GM18517 (cell line): Measurements from ENCODE around the gene RFXANK.
"Not testable (repeated sequence)": the region's sequence is repeated elsewhere in the genome, so short reads cannot be mapped to it uniquely, and the experiment has no call there.

Experiments used
- ATAC-seq: cut with Tn5 transposase; IDR thresholded peaks from one replicate; pipeline ENCODE4 v1.9.1; 2021; ENCODE audit warnings: mild to moderate bottlenecking, moderate library complexity; ENCODE audit not compliant: unreplicated experiment

Gene RFXANK

GRCh38 chr19:19169236-19170052 is 22.6 kb upstream of the RFXANK start:
- ATAC-seq: peak; percentile 18

- peak; percentile 59 for ATAC-seq
These were observed 21.8 kb upstream of the RFXANK start, which contains the start of gene MEF2B for GRCh38 chr19:19170053-19170872. Gene MEF2B (minus strand): TSS chr19:19170263. CDS start chr19:19150735, 19,528 bp downstream.

- ATAC-seq: no peak
These were observed 21.0 kb upstream of the RFXANK start for GRCh38 chr19:19170873-19171672.

GRCh38 chr19:19171821-19172532 is 20.1 kb upstream of the RFXANK start:
- no peak for ATAC-seq

- ATAC-seq: not testable (repeated sequence)
These were observed 18.8 kb upstream of the RFXANK start for GRCh38 chr19:19173243-19173642.

GRCh38 chr19:19176950-19177349 is 15.1 kb upstream of the RFXANK start:
- ATAC-seq: no peak

GRCh38 chr19:19179548-19180441 is 12.3 kb upstream of the RFXANK start:
- no peak for ATAC-seq

GRCh38 chr19:19181488-19181998 is 10.5 kb upstream of the RFXANK start:
- ATAC-seq: no peak

- ATAC-seq: no peak
These were observed 6.0 kb upstream of the RFXANK start for GRCh38 chr19:19185853-19186740.

GRCh38 chr19:19186742-19187141 is 5.3 kb upstream of the RFXANK start:
- ATAC-seq: no peak

- ATAC-seq: peak; percentile 1
These were observed 335 bp upstream of the RFXANK start for GRCh38 chr19:19191768-19192077.

GRCh38 chr19:19192910-19193423 is 909 bp downstream of the RFXANK start:
- ATAC-seq: no peak

- no peak for ATAC-seq
These were observed 1.9 kb downstream of the RFXANK start for GRCh38 chr19:19193926-19194325.

GRCh38 chr19:19201697-19202630 is 9.9 kb downstream of the RFXANK start:
- ATAC-seq: no peak

- ATAC-seq: no peak
These were observed 10.6 kb downstream of the RFXANK start for GRCh38 chr19:19202707-19203011.

- peak; percentile 69 for ATAC-seq
These were observed 11.2 kb downstream of the RFXANK start, which contains the start of gene NR2C2AP for GRCh38 chr19:19203012-19203856. Gene NR2C2AP (minus strand): TSS chr19:19203414. CDS start chr19:19203060, 354 bp downstream.
